GM19397 (cell line): ENCODE measurements around the gene RNF17.

Source experiments
- ATAC-seq: cut with Tn5 transposase; IDR thresholded peaks from one replicate; pipeline ENCODE4 v1.9.1; 2021; ENCODE audit warnings: mild to moderate bottlenecking, moderate library complexity; ENCODE audit not compliant: unreplicated experiment

The RNF17 gene, protein sequence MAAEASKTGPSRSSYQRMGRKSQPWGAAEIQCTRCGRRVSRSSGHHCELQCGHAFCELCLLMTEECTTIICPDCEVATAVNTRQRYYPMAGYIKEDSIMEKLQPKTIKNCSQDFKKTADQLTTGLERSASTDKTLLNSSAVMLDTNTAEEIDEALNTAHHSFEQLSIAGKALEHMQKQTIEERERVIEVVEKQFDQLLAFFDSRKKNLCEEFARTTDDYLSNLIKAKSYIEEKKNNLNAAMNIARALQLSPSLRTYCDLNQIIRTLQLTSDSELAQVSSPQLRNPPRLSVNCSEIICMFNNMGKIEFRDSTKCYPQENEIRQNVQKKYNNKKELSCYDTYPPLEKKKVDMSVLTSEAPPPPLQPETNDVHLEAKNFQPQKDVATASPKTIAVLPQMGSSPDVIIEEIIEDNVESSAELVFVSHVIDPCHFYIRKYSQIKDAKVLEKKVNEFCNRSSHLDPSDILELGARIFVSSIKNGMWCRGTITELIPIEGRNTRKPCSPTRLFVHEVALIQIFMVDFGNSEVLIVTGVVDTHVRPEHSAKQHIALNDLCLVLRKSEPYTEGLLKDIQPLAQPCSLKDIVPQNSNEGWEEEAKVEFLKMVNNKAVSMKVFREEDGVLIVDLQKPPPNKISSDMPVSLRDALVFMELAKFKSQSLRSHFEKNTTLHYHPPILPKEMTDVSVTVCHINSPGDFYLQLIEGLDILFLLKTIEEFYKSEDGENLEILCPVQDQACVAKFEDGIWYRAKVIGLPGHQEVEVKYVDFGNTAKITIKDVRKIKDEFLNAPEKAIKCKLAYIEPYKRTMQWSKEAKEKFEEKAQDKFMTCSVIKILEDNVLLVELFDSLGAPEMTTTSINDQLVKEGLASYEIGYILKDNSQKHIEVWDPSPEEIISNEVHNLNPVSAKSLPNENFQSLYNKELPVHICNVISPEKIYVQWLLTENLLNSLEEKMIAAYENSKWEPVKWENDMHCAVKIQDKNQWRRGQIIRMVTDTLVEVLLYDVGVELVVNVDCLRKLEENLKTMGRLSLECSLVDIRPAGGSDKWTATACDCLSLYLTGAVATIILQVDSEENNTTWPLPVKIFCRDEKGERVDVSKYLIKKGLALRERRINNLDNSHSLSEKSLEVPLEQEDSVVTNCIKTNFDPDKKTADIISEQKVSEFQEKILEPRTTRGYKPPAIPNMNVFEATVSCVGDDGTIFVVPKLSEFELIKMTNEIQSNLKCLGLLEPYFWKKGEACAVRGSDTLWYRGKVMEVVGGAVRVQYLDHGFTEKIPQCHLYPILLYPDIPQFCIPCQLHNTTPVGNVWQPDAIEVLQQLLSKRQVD (N-terminal part only)

DNA sequence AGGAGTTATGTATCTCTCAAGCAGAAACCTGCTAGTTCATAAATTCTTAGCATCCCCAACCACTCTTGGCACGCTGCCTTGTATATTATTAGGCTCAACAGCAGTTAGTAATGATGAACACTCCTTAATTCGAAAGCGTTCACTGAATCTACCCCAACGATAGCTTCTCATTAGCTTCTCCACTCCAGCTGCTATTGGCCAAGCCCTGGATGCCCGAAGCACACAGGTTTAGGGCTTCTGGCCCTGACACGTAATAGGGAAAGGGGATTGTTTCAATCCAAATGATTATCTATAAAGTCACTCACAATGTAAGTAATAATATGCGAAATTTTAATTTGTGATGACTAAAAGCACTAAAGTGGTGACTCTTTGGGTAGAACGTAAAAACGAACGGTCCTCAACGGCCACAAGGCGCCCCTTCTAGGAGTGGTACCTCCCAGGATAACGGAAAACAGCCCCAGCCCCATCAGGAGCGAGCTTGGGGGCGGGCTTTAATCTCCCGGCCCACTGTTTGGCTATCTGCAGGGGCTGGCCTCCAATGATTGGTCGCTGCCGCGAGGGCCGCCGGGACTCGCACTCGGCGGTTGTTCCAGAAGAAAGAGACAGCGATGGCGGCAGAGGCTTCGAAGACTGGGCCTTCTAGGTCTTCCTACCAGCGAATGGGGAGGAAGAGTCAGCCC lies at the start of gene RNF17:
Gene RNF17, plus strand, starts transcription at position 574 of the 680 bp plus-strand sequence. Its CDS starts 35 bp downstream, at position 609.
- ATAC-seq = no peak

DNA sequence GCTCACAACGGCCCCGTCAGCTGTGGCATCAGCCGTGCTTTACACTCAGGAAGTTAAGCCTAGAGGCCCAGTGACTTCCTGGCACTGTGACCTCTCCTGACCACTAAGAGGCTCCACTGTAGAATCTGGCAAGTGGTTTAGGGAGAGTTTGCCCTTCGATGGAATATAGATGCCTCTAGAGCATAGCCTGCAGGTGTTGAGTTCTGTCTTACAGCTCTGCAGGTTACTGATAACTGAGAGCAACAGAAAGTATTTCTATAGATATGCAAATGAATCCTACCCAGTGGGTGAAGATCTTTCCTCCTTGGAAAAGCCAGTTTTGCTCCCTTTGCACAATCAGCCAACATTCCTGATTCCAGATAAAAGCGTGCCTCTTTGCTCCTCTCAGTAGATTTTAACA lies 48.0 kb upstream of the RNF17 start:
- no peak for ATAC-seq

DNA sequence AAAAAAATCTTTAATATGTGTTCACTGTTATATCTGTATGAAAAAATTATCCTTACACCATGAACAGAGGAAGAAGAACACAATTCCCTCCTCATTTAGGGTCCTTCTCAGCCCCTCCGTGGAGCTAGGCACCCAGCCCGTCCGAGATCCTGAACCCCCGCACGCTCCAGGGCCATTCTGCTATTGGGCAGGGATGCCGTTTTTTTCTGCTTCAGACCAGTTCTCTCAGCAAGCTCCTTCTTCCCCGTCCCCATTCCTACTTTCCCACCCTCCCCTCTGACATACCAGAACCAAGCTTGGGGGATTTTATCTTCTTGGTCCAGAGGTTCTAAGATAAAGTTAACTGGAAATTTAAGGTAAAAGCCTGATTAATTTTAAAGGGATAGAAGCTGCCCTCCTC lies 47.5 kb upstream of the RNF17 start:
- no peak for ATAC-seq

DNA sequence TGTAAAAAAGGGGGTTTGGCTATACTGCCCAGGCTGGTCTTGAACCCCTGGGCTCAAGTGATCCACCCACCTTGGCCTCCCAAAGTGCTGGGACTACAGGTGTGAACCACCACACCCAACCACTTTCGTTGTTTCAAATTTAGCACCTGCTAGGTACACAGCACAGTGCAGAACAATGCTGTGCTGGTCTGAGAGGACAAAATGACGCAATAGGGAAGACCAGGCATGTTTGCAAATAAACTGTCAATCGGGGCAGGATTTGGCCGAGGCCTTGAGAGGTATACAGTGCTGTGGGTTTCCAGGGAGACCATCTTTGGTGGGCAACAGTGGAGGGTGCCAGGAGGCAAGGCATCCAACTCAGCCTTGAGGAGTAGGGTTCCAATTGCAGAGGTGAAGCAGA lies 46.8 kb upstream of the RNF17 start:
- ATAC-seq = no peak

DNA sequence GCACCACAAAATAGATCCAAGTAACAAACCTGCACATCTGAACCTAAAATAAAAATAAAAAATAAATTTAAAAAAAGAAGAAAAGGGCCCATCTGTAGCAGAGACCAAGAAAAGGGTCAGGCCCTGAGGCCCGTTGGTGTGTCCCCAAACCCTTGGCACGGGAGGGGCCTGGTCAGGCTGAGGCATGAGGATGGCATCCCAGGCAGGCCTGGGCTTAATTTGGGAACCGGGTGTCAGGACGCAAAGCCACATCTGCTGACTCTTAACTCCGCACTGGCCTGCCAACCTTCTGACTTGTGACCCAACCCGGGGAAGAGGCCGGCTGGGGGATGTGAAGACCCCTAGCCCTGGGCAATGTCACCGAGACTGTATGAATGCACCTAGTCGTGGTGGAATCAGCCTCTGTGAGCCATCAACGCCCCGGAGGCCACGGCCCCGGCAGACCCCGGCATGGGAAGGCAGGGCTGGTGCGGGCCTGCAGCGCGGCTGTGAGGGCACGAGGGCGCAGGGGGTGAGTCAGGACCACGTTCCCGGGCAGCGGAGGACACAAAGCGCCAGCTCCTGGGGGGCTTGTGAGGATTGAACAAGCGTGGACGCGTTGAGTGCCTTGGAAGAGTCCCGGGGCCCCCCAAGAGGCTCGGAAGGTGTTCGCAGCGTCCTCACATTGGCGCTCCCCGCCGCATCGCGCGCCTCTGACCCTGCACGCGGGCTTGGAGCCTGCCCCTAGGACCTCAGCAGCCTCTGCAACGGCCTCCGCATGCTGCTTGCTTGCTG lies 45.6 kb upstream of the RNF17 start:
- ATAC-seq = no peak

DNA sequence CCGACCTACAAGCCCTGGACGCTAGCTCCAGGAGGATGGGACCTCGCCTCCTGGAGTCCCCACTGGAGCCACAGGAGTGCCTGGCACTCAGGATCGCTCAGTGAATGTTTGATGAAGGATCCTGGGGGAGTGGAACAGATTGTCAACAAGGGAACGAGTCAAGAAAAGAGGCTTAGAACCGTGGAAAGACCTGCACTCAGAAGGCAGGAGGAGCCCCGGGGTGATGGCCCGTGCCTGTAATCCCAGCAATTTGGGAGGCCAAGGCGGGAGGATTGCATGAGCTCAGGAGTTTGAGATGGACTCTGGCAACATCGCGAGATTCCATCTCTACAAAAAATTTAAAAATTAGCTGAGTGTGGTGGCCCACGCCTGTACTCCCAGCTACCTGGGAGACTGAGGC lies 44.8 kb upstream of the RNF17 start:
- ATAC-seq = no peak

DNA sequence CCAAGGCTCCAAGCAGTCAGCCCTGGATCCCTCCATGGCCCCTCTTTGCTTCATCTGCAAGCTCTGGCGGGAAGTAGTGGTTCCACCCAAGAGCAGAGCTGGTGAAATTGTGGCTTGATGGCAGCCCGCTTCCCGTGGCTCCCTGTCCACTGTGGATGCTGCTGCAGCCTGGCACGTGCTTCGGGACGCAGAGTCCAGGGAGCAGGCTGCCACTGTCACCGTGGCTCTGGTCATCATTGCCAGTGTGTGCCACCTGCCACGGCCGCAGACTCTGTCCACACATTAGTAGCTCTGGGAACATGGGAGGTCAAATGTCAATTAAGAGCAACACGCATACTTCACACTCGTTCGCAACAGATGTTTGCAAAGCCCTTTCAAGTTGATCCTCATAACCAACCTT lies 40.8 kb upstream of the RNF17 start:
- no peak for ATAC-seq

DNA sequence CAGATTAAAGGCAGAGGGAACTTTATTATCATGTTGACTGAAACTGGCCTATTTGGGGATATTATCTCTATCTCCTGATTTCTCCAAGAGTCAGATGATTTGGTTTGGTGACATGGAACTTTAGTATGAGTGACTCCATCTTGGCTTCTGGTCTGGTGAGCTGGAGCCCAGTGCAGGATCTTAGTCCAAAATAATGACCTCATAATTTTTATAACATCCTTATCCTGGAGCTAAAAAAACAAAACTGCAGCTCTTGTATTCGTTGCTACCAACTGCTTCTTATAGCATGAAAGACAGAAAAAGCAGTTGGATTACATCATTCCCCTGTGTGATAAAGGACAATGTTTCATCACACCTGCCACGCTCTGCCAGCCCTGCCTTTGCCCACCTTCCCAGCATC lies 39.3 kb upstream of the RNF17 start:
- no peak for ATAC-seq

DNA sequence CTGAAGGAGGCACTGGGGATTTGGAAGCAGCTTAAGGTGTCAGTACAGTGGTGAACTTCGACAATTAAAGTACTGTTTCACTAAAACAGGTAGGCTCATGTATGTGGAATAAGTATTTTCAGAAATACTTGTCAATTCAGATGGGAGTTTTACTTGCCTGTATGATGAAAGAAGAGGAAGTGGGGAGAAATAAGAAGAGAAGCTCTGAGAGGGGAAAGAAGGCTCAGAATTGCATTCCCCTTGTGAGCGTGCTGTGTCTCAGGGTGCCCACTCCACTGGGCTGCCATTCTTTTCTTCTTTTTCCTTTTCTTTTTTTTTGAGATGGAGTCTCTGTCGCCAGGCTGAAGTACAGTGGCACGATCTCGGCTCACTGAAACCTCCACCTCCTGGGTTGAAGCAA lies 38.6 kb upstream of the RNF17 start:
- ATAC-seq = no peak

DNA sequence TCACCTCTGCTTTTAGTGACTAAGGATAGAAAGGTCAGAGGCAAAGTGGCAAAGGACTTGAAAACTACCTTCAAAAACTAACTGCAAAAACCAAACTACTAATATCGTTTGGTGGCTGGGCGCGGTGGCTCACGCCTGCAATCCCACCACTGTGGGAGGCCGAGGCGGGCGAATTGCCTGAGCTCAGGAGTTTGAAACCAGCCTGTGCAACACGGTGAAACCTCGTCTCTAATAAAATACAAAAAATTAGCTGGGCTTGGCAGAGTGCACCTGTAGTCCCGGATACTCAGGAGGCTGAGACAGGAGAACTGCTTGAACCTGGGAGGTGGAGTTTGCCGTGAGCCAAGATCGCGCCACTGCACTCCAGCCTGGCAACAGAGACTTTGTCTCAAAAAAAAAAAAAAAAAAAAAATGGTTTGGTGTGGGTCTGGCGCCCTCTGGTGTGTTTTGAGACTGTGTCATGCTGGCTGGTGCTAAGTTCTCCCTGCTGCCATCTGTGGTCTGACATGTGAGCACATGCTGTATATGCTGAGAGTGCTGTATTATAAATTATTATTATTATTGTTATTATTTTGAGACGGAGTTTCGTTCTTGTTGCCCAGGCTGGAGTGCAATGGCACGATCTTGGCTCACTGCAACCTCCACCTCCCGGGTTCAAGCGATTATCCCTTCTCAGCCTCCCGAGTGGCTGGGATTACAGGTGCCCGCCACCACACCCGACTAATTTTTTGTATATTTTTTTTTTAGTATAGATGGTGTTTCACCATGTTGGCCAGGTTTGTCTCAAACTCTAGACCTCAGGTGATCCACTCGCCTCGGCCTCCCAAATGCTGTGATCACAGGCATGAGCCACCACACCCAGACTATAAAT lies 36.0 kb upstream of the RNF17 start:
- ATAC-seq = peak; percentile 64

DNA sequence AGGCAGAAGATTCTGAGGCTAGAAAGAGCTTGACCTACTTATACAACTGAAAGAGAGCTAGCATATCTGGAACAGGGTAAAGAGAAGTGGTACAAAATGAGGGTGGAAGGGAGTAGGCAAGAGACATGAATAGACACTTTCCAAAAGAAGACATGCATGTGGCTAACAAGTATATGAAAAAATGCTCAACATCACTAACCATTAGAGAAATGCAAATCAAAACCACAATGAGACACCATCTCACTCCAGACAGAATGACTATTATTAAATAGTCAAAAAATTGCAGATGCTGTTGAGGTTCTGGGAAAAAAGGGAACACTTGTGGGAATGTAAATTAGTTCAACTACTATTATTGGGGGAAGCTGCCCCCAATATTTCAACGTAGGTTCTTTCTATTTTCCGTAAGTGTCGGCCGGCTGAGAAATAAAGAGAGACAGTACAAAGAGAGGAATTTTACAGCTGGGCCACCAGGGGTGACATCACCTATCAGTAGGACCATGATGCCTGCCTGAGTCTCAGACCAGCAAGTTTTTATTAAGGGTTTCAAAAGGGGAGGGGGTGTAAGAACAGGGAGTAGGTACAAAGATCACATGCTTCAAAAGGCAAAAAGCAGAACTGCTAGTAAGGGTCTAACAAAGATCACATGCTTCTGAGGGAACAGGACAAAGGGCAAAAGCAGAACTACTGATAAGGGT lies 32.9 kb upstream of the RNF17 start:
- peak; percentile 67 for ATAC-seq

DNA sequence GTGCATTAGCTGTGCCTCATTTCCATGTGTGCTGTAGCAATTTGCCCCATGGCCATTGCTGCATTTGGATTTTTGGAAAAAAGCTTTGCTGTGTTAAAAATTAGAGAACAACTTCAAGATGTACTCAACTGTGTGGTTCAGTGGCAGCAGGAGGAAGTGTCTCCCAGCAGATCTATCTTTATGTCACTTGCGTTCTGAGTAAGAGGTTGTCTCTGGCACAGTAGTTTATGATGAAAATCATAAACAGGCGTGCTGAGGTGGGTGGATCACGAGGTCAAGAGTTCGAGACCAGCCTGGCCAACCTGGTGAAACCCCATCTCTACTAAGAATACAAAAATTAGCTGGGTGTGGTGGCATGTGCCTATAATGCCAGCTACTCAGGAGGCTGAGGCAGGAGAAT lies 29.0 kb upstream of the RNF17 start:
- ATAC-seq = no peak

DNA sequence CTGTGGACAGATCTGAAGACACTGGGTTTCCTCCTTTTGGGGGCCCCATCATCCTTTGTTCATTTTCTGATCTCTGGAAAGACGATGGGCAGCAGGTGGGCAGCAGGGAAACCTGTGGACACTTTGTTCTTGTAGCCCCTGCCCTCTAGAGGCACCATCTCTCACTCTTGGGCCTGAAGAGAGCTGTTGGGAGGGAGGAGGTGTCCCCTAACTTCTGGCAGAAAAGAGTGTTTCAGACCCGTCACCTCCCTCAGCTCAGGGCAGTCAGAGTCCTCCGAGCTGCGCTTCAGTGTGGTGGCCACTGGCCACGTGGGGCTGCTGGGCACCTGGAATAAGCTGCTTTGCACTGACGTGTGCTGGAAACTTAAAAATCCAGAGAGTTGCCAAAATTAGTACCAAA lies 26.9 kb upstream of the RNF17 start:
- ATAC-seq = no peak

DNA sequence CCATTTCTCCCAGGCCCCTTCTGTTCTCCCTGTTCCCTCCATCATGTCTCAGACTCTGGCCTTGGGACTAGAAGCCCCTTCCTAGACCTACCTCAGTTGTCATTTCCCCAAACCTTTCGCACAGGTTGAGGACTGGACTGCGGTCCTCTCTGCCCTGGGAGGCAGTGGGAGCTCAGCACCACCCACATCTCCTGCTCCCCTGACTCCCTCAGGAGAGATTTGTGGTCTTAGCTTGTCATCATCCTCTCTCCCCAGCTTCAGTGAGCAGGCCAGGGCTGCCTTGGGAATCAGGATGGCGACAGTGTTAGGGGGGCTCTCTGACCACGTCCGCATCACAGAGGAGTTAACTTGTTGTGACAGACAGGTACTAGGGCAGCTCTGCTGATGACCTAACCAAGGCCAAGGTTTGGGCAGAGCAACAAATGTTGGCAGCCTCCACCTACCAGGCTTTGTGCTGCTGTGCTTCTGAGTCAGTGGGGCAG lies 25.6 kb upstream of the RNF17 start:
- no peak for ATAC-seq

DNA sequence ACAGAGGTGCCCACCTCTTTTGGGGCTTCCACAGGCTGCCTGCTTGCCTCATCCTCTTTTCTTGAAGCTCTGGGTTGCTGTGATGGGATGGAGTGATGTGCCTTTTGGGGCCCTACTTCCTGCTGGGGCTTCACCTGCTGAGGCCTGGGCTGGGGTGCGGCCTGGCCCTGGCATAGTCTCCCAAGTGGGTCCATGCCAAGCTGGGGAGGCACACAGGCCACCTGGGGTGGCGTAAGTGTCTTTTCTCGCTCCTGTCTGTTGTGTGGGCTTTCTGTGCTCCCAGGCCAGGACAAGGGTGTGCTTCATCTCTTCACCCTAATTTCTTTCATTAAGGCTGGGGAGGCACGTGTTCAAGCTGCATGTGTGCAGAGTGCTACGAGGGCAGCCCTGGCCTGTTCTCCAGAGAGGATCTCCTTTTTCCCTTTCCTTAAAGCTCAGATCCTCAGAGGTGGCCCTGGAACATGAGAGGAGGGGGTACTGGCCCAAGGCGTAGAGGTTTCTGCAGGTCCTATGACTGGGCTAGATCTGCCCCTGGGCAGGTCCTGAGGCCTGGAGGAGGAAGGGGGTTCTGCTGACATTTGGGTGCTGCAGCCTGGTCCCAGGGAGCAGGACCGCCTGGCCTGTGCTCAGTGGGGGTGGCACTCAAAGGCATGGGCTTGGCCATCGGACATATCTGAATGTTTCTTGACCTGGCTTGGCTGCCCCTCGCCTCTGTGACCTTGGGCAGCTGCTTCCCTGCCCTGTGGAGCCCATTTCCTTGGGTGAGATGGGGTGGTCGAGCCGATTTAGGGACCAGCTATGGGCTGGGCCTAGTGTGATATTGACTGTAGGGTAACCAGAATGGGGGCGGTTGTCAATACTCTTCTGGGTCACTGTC lies 23.7 kb upstream of the RNF17 start:
- ATAC-seq = no peak

DNA sequence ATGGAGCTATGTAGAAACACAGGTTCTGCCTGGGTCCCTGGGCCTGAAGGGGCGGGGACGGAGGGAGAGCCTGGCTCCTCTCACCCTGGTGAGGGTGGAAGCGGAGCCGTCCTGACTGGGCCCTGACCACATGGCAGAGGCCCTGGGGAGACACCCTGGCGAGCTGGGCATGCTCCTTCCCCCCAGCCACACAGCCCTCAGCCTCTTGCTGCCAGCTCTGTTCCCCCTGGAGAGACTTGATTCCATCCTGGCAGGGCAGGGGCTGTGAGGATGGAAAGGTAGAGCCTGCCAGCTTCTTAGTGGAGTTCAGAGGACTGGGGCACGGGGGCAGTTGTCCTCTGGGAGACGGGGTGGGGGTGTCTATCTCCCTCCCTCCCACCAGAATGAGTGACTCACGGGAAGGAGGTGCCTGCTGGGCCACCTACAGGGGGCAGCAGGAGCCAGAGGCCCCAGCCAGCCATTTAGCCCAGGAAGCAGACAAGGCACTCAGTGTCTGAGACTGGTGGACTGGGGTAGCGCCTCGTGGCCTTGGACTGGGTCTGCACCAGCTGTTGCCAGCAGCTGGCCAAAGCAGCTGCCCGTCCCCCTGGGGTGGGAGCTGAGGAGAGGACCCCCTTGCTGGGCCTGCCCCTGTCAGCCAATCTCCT lies 22.8 kb upstream of the RNF17 start:
- no peak for ATAC-seq

DNA sequence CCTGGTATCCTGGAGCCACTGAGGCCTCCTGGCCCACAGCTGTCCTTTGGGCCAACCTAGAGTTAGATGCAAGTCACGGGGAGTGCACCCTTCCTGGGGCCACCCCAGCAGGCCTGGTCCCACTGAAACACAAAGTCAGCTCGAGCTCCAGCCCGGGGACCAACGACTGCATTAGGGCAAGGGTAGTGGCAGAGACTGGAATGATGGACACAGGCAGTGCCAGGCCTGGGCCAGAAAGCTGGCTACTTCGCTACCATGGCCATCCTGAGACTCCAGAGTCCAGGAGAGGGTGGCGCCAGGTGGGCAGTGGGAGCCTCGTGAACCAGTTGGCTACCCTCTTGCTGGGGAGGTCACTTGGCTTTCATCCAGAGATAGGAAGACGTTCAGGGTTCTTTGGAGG lies 22.2 kb upstream of the RNF17 start:
- ATAC-seq = no peak
